Measurements from ENCODE around the gene PLVAP.
A peak's percentile ranks its signal among the peaks of the same experiment; 100 is the strongest.

PLVAP gene

DNA sequence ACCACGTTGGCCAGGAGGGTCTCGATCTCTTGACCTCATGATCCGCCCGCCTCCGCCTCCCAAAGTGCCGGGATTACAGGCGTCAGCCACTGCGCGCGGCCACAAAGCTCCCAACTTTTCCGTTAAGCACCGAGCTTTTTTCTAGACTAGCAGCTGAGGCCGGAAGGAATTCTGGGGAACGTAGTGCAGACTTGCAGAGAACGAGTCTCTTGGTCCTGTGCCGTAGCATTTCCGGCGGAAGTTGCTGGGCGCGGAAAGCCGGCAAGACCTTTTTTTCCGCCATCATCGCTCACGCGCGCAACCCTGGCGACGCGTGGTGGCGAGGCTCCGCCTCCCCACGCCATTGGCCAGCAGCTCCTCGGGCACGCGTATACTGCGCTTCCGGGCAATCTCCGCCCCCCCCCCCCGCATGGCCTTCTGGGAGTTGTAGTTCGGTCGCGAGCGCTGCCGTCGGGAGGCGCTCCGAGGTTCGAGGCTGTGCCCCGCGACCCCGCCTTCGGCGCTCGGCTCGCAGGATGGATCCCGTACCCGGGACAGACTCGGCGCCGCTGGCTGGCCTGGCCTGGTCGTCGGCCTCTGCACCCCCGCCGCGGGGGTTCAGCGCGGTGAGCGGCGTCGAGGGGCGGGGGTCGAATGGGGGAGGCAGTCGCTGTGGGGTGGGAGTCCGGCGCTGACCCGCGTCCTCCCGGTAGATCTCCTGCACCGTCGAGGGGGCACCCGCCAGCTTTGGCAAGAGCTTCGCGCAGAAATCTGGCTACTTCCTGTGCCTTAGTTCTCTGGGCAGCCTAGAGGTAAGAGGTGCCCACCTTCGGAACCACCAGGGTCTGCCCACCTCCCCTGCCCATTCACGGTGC is 42.7 kb upstream of the PLVAP start, which contains the start of gene MVB12A:
MVB12A (plus strand) TSS at position 427 of the 854 bp plus-strand sequence; CDS start at position 516, 89 bp downstream.
- TF ChIP-seq TAF1 (IDR thresholded peaks at IDR 0.05; ENCODE audit: borderline replicate concordance, insufficient read depth, low read length), result peak; percentile 52; the same call in 1 of the 2 replicates
- TF ChIP-seq SIN3A (IDR thresholded peaks at IDR 0.05; ENCODE audit: borderline replicate concordance, insufficient read depth, low read length), result no peak
- TF ChIP-seq POLR2AphosphoS5 (IDR thresholded peaks at IDR 0.05; ENCODE audit: low read depth, low read length), result peak; percentile 54; the same call in 1 of the 2 replicates
- TF ChIP-seq FOXP2 (optimal IDR thresholded peaks at IDR 0.05; ENCODE audit: borderline replicate concordance, extremely low read depth, extremely low read length, insufficient read depth), result peak; percentile 85

DNA sequence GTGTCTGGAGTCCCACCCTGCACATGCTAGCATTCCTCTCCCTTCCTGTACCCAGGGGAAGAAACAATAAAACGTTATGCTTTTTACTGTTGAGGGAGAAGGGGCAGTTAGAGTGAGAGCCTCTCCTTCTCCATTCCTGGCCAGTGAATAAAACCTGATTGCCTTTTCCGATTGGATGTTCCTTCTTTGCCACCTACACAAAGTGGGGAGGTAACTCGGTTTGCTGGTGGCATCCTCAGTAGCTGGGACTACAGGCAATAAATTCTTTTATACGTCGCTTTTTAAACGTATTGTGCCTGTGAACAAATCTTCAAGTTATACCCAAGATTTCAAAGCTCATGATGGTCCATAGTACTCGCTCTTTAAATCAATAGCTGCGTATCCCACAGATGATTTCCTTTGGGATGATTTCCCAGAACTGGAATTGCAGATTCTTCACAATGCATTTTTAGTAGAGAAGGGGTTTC is 42.0 kb upstream of the PLVAP start:
- TF ChIP-seq TAF1 (IDR thresholded peaks at IDR 0.05; ENCODE audit: borderline replicate concordance, insufficient read depth, low read length) (no peak), SIN3A (IDR thresholded peaks at IDR 0.05; ENCODE audit: borderline replicate concordance, insufficient read depth, low read length) (0 out of 2 replicates have a peak, but pooled peaks have one; percentile 24)

DNA sequence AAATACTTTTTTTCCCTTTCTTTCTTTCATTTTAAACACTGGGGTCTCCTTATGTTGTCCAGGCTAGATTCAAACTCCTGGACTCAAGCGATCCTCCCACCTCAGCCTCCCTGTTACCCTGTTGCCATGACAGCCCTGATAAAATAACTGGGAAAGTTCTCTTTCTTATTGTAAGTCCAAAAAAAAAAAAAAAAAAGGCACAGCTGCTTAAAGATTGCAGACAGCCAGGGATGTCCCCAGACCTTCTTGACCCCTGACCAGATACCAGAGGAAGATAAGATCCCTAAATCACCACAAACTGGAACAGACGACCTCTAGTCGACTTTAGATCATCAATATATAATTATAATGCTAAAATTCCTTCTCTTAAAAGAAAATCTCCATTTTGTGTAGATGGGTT is 41.6 kb upstream of the PLVAP start:
- TF ChIP-seq SIN3A (IDR thresholded peaks at IDR 0.05; ENCODE audit: borderline replicate concordance, insufficient read depth, low read length) (no peak), POLR2AphosphoS5 (IDR thresholded peaks at IDR 0.05; ENCODE audit: low read depth, low read length) (no peak)
- TF ChIP-seq, protein P1, sequence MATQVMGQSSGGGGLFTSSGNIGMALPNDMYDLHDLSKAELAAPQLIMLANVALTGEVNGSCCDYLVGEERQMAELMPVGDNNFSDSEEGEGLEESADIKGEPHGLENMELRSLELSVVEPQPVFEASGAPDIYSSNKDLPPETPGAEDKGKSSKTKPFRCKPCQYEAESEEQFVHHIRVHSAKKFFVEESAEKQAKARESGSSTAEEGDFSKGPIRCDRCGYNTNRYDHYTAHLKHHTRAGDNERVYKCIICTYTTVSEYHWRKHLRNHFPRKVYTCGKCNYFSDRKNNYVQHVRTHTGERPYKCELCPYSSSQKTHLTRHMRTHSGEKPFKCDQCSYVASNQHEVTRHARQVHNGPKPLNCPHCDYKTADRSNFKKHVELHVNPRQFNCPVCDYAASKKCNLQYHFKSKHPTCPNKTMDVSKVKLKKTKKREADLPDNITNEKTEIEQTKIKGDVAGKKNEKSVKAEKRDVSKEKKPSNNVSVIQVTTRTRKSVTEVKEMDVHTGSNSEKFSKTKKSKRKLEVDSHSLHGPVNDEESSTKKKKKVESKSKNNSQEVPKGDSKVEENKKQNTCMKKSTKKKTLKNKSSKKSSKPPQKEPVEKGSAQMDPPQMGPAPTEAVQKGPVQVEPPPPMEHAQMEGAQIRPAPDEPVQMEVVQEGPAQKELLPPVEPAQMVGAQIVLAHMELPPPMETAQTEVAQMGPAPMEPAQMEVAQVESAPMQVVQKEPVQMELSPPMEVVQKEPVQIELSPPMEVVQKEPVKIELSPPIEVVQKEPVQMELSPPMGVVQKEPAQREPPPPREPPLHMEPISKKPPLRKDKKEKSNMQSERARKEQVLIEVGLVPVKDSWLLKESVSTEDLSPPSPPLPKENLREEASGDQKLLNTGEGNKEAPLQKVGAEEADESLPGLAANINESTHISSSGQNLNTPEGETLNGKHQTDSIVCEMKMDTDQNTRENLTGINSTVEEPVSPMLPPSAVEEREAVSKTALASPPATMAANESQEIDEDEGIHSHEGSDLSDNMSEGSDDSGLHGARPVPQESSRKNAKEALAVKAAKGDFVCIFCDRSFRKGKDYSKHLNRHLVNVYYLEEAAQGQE (IDR thresholded peaks at IDR 0.05; ENCODE audit: insufficient read depth in 1 of 2, low read depth in 2 of 2, low read length in 2 of 2), result no peak

DNA sequence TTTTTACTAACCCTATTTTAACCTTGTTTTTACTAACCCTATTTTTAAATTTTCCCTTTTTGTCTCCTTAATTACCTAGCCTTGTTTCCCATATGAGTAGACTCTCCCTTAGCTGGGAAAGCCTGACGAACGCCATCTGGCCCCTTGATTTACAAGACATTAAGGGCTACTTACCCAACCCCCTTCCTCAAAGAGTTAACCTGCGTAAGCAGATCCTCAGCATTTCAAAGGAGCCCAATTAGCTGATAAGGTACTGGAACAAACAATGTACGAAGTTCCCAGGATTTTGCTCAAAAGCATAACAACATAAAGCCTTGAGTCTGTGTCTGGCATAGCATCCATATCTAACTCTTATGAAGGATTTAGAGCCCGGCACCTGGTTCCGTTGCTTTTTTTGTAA is 38.0 kb upstream of the PLVAP start:
- no peak for TF ChIP-seq POLR2AphosphoS5 (IDR thresholded peaks at IDR 0.05; ENCODE audit: low read depth, low read length)
- no peak for TF ChIP-seq TAF1 (IDR thresholded peaks at IDR 0.05; ENCODE audit: borderline replicate concordance, insufficient read depth, low read length)
- TF ChIP-seq, protein P1 (IDR thresholded peaks at IDR 0.05; ENCODE audit: insufficient read depth in 1 of 2, low read depth in 2 of 2, low read length in 2 of 2), result no peak
- TF ChIP-seq SIN3A (IDR thresholded peaks at IDR 0.05; ENCODE audit: borderline replicate concordance, insufficient read depth, low read length), result no peak
- TF ChIP-seq FOXP2 (optimal IDR thresholded peaks at IDR 0.05; ENCODE audit: borderline replicate concordance, extremely low read depth, extremely low read length, insufficient read depth), result no peak

DNA sequence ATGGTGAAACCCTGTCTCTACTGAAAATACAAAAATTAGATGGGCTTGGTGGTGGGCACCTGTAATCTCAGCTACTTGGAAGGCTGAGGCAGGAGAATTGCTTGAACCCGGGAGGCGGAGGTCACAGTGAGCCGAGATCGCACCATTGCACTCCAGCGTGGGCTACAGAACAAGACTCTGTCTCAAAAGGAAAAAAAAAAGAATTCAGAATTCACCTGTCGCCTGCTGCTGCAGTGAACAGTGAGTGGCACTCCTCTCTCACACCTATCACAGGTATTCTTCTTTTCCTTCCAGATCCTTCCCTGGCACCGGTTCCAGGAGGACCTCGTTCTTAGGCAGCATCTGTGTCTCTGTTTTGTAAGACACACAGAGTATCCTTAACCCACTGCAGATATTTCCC is 37.0 kb upstream of the PLVAP start:
- no peak for TF ChIP-seq SIN3A (IDR thresholded peaks at IDR 0.05; ENCODE audit: borderline replicate concordance, insufficient read depth, low read length)
- no peak for TF ChIP-seq POLR2AphosphoS5 (IDR thresholded peaks at IDR 0.05; ENCODE audit: low read depth, low read length)
- no peak for TF ChIP-seq TAF1 (IDR thresholded peaks at IDR 0.05; ENCODE audit: borderline replicate concordance, insufficient read depth, low read length)
- TF ChIP-seq FOXP2 (optimal IDR thresholded peaks at IDR 0.05; ENCODE audit: borderline replicate concordance, extremely low read depth, extremely low read length, insufficient read depth), result no peak
- TF ChIP-seq, protein P1 (IDR thresholded peaks at IDR 0.05; ENCODE audit: insufficient read depth in 1 of 2, low read depth in 2 of 2, low read length in 2 of 2), result no peak

DNA sequence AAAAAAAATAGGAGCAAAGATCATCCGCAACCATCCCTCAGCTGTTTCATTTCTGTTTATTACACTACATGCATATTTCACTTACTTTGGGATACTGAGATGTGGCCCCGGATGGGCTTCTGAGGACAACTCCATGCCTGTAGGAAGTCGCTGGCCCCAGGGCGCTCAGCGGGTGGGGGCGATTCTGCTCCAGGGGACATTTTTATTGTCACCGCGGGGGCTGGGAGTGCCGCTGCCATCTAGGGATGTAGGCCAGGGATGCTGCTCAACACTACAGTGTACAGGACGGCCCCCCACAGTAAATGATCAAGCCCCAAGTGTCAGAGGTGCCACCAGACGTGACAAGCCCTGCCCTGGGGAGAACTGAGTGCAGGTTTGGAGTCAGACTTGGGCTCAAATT is 34.7 kb upstream of the PLVAP start:
- TF ChIP-seq TAF1 (IDR thresholded peaks at IDR 0.05; ENCODE audit: borderline replicate concordance, insufficient read depth, low read length) (no peak), POLR2AphosphoS5 (IDR thresholded peaks at IDR 0.05; ENCODE audit: low read depth, low read length) (no peak), FOXP2 (optimal IDR thresholded peaks at IDR 0.05; ENCODE audit: borderline replicate concordance, extremely low read depth, extremely low read length, insufficient read depth) (no peak), SIN3A (IDR thresholded peaks at IDR 0.05; ENCODE audit: borderline replicate concordance, insufficient read depth, low read length) (no peak)
- TF ChIP-seq, protein P1 (IDR thresholded peaks at IDR 0.05; ENCODE audit: insufficient read depth in 1 of 2, low read depth in 2 of 2, low read length in 2 of 2), result no peak
